Endothelial cell of umbilical vein (primary cell): ENCODE measurements around the gene HGFAC.

Source experiments
- CTCF ChIP-seq, 2 donors: IDR thresholded peaks; 1 replicate in 1 of 2; 2 replicates in 1 of 2; pipeline ENCODE4 v1.5.1; 2011; ENCODE audit warnings: low read length in 2 of 2, mild to moderate bottlenecking in 2 of 2, moderate library complexity in 2 of 2, control low read depth in 1 of 2, inconsistent platforms in 1 of 2, low read depth in 1 of 2; ENCODE audit not compliant: insufficient read depth in 1 of 2; ENCODE audit errors: extremely low read depth in 1 of 2
- EZH2 ChIP-seq: IDR thresholded peaks from 2 replicates; pipeline ENCODE4 v1.6.1; 2012; ENCODE audit warnings: borderline replicate concordance, low read depth, mild to moderate bottlenecking, moderate library complexity, low read length, inconsistent platforms; ENCODE audit not compliant: severe bottlenecking
- FOS ChIP-seq: IDR thresholded peaks from 2 replicates; pipeline ENCODE4 v1.6.1; 2011; ENCODE audit warnings: mild to moderate bottlenecking, low read length, moderate library complexity, borderline replicate concordance; ENCODE audit not compliant: insufficient read depth
- GATA2 ChIP-seq: IDR thresholded peaks from 2 replicates; pipeline ENCODE4 v1.7.0; 2011; ENCODE audit warnings: low read depth, mild to moderate bottlenecking, moderate library complexity, mixed read lengths, low read length; ENCODE audit not compliant: insufficient read length, insufficient read depth
- JUN ChIP-seq: IDR thresholded peaks from 2 replicates; pipeline ENCODE4 v1.6.1; 2011; ENCODE audit warnings: borderline replicate concordance, low read depth; ENCODE audit not compliant: insufficient read length, insufficient read depth
- MAX ChIP-seq: IDR thresholded peaks from 2 replicates; pipeline ENCODE4 v1.6.1; 2011; ENCODE audit not compliant: insufficient read depth, insufficient read length
- MYC ChIP-seq: IDR thresholded peaks from one replicate; pipeline ENCODE4 v1.6.1; 2011; ENCODE audit warnings: mild to moderate bottlenecking, low read depth, low read length
- POLR2A ChIP-seq: IDR thresholded peaks from 2 replicates; pipeline ENCODE4 v1.6.1; 2012; ENCODE audit warnings: low read depth, mild to moderate bottlenecking, control low read depth, low read length
- POLR2AphosphoS5 ChIP-seq: IDR thresholded peaks from 2 replicates; pipeline ENCODE4 v1.6.1; 2012; ENCODE audit warnings: low read depth, mild to moderate bottlenecking, control low read depth, low read length, moderate library complexity; ENCODE audit not compliant: insufficient read depth

- TF ChIP-seq POLR2AphosphoS5, result no peak
- peak; percentile 6 to 11 for TF ChIP-seq CTCF (IDR thresholded peaks at IDR 0.05; ENCODE audit: extremely low read depth in 1 of 2, insufficient read depth in 1 of 2, low read depth in 1 of 2, low read length in 2 of 2)
- TF ChIP-seq GATA2, result no peak
- no peak for TF ChIP-seq POLR2A
- no peak for TF ChIP-seq EZH2
- no peak for TF ChIP-seq JUN
- TF ChIP-seq MAX, result no peak
- TF ChIP-seq FOS, result no peak
- no peak for TF ChIP-seq MYC
These were observed 42.2 kb upstream of the HGFAC start for GRCh38 chr4:3399277-3400194.
